GM21390 (cell line): ENCODE results near the gene RBM12.

Source experiments
- ATAC-seq: cut with Tn5 transposase; IDR thresholded peaks from one replicate; pipeline ENCODE4 v1.9.1; 2021; ENCODE audit not compliant: unreplicated experiment

The RBM12 gene

GRCh38 chr20:35602851-35603495 lies 61.7 kb downstream of the RBM12 start:
- no peak for ATAC-seq

DNA sequence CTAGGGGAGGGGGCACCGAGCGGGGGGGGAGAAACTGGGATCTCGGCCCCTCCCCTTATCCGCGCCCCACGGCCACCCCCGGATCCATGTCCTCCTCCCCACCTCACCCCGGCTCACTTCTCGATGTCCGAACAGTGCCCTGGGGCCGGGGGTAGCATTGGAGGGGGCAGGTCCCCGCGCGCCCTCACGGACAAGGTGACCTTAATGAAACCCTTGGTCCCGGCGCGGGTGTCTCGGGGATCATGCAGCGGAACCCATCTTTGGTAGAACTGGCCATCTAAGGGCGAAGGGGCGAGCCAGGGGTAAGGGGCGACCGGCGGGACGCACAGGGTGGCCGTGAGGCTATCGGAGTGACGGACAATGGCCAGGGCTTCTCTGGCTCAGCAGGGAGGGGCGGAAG lies 62.7 kb downstream of the RBM12 start:
- no peak for ATAC-seq

- no peak for ATAC-seq
Measured at GRCh38 chr20:35600993-35601973, 63.4 kb downstream of the RBM12 start.

- ATAC-seq, result no peak
Measured at GRCh38 chr20:35600176-35600992, 64.3 kb downstream of the RBM12 start.

- no peak for ATAC-seq
Measured at GRCh38 chr20:35599776-35600120, 65.0 kb downstream of the RBM12 start.
